Adipocyte (in vitro differentiated cells): Measurements from ENCODE around the gene ZNF90.
"Not testable (repeated sequence)": the region's sequence is repeated elsewhere in the genome, so short reads cannot be mapped to it uniquely, and the experiment has no call there.

Source experiments
- DNase-seq: peaks from one replicate; pipeline ENCODE4 v3.0.0-alpha.2; 2015; ENCODE audit warnings: low read depth
- H3K27me3 ChIP-seq: replicated peaks from 2 replicates; pipeline ENCODE4 v1.7.0; 2013; ENCODE audit warnings: mild to moderate bottlenecking, low read length, moderate library complexity; ENCODE audit not compliant: control insufficient read depth, insufficient read depth
- H3K36me3 ChIP-seq: 2 replicates; pipeline ENCODE4 v1.7.0; 2013; ENCODE audit warnings: low read length, mild to moderate bottlenecking, moderate library complexity; ENCODE audit not compliant: control insufficient read depth, insufficient read depth, severe bottlenecking
- H3K4me1 ChIP-seq: 2 replicates; pipeline ENCODE4 v1.7.0; 2013; ENCODE audit warnings: mild to moderate bottlenecking, low read length, moderate library complexity; ENCODE audit not compliant: control insufficient read depth, insufficient read depth
- H3K4me3 ChIP-seq: 2 replicates; pipeline ENCODE4 v1.7.0; 2013; ENCODE audit warnings: mild to moderate bottlenecking, low read length, moderate library complexity
- H3K9ac ChIP-seq: 2 replicates; pipeline ENCODE4 v1.7.0; 2013; ENCODE audit warnings: mild to moderate bottlenecking, low read length, moderate library complexity
- H3K9me3 ChIP-seq: 2 replicates; pipeline ENCODE4 v1.7.0; 2013; ENCODE audit warnings: mild to moderate bottlenecking, low read length, moderate library complexity; ENCODE audit not compliant: control insufficient read depth

ZNF90 gene

DNA sequence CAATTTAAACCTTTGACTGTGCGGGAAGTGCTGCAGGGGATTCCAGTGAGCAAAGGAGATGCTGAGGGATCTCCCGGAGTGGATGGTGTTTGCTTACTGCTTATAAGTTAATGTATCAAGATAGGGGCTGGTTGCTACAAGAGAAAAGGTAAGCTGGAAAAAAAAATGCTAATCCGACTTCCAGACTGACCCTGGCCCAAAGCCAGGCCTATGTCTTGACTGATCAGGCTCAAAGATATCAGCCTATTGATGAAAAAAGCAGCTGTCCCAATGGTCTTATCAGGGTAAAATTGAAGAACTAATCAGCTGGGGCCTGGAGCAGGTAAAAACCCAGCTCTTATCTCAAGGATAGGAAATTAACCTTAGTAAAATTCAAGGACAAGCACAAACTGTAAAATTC is 10.9 kb upstream of the ZNF90 start:
- Histone ChIP-seq H3K4me3 (no peak overlapping the region), H3K36me3 (no peaks in the 10 kb centered on the region), H3K9ac (no peak overlapping the region), H3K27me3 (no peaks in the 10 kb centered on the region), H3K4me1 (no peaks in the 10 kb centered on the region), H3K9me3 (peaks cover 9% of the 10 kb centered on the region)
- no peak for DNase-seq

DNA sequence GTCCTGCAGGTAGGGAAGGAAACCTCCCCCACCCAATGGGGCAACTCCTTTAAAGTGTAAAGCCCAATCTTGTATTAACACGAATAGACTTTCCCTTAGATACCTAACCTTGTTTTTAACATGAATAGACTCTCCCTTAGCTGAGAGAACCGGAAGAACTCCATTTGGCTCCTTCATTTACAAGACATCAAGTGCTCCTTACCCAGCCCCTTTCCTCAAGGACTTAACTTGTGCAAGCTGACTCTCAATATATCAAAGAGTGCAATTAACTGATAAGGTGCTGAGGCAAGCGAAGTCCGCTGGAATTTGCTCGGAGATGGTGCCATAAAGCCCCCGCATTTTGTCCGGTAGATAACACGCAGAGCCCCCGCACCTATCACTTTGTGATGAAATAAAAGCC is 9.9 kb upstream of the ZNF90 start:
- no peaks in the 10 kb centered on the region for H3K4me1 ChIP-seq
- no peak overlapping the region for H3K9ac ChIP-seq
- H3K27me3 ChIP-seq: no peaks in the 10 kb centered on the region
- DNase-seq: no peak
- H3K36me3 ChIP-seq: no peaks in the 10 kb centered on the region
- H3K9me3 ChIP-seq: peaks cover 6% of the 10 kb centered on the region
- H3K4me3 ChIP-seq: no peak overlapping the region

DNA sequence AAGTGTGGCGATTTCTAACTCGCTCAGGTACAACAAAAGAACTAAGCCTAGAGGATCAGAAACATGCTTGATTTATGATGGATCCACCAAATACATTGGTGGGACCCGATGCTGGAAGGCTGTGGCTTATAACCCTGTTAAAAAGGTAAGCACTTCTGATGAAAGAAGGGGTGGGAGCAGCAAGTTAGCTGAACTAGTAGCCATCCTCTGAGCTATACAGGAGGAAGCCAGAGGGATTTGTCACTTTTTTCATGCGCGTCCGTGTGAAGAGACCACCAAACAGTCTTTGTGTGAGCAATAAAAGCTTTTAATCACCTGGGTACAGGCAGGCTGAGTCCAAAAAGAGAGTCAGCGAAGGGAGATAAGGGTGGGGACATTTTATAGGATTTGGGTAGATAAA is 9.2 kb upstream of the ZNF90 start:
- not testable (repeated sequence) for H3K9ac ChIP-seq, DNase-seq, H3K4me1 ChIP-seq, H3K4me3 ChIP-seq, H3K9me3 ChIP-seq, H3K36me3 ChIP-seq, H3K27me3 ChIP-seq

DNA sequence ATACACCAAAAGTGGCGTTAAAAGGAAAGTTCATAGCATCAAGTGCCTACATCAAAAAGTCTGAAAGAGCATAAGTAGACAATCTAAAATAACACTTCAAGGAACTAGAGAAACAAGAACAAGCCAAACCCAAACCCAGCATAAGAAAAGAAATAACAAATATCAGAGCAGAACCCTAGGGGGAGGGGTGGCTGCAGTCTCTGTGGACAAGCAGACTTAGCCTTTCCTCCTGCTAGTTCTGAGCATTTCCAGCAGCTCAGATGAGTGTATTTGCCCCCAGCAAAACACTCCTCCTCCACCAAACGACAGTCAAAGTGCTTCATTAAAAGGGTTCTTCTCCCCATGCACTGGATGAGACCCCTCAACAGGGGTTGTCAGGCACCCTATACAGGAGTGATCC is 7.1 kb upstream of the ZNF90 start:
- Histone ChIP-seq H3K9me3 (peaks cover 10% of the 10 kb centered on the region), H3K4me3 (no peak overlapping the region), H3K27me3 (no peaks in the 10 kb centered on the region), H3K4me1 (no peaks in the 10 kb centered on the region), H3K36me3 (no peaks in the 10 kb centered on the region), H3K9ac (no peak overlapping the region)
- DNase-seq: no peak

DNA sequence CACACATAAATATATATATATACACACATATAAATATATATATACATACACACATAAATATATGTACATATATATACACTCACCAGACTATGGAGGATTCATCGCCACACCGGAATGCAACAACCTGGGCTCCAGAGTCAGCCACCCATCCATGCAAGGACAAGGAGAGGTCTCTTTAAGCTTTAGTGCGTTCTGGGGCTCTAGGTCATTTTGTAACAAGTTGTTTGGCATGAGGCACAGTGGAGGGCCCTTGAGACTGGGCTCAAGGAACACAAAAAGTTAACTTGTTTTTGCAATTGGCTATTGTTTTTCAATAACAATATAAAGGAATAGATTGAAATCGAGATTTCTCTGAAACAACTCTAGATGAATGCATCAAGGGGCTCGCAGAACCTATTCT is 4.9 kb upstream of the ZNF90 start:
- no peaks in the 10 kb centered on the region for H3K36me3 ChIP-seq
- H3K9ac ChIP-seq: no peak overlapping the region
- no peak overlapping the region for H3K4me3 ChIP-seq
- no peak for DNase-seq
- H3K4me1 ChIP-seq: peaks cover under 1% of the 10 kb centered on the region
- peaks cover 4% of the 10 kb centered on the region for H3K9me3 ChIP-seq
- no peaks in the 10 kb centered on the region for H3K27me3 ChIP-seq

DNA sequence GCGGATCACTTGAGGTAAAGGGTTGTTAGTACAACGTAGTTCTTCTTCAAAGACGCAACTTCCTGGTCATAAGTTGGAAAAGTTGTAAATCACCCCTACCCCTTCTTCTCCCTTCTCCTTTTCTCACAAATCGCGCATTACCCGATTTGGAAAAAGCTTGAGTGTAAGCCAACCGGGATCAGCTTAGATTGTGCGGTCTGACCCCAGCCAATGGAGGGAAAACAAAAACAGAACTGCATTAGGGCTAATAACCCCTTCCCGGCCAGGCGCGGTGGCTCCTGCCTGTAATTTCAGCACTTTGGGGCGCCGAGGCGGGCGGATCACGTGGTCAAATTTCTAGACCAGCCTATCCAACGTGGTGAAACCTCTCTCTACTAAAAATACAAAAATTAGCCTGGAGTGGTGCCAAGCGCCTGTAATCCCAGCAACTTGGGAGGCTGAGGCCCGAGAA is 806 bp downstream of the ZNF90 start:
- Histone ChIP-seq H3K4me1 (peaks cover 3% of the 10 kb centered on the region), H3K36me3 (no peaks in the 10 kb centered on the region), H3K4me3 (peak overlapping the region; percentile 71), H3K27me3 (no peaks in the 10 kb centered on the region), H3K9me3 (peaks cover 5% of the 10 kb centered on the region), H3K9ac (no peak overlapping the region)
- peak; percentile 60 for DNase-seq

DNA sequence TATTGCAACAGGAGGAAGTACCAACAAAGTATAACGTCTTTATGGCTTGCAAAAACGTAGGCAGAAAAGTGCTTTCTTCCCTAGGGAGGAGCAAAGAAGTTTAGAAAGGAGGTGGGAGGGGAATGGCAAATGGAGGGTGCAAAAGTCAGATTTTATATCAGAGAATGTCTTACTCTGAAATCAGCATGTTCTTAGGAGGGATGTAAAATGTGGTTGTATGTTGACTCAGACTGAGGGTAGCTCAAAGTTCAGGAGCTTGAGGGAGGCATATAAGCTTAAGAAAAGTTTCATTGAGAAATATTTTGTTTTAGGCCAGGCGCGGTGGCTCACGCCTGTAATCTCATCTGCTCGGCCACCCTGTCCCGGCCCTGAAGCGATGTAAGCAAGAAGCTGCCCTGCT is 1.7 kb downstream of the ZNF90 start:
- peak; percentile 7 for DNase-seq
- no peaks in the 10 kb centered on the region for H3K36me3 ChIP-seq
- H3K4me1 ChIP-seq: peaks cover 3% of the 10 kb centered on the region
- no peak overlapping the region for H3K4me3 ChIP-seq
- no peaks in the 10 kb centered on the region for H3K27me3 ChIP-seq
- H3K9ac ChIP-seq: no peak overlapping the region
- peaks cover 6% of the 10 kb centered on the region for H3K9me3 ChIP-seq

DNA sequence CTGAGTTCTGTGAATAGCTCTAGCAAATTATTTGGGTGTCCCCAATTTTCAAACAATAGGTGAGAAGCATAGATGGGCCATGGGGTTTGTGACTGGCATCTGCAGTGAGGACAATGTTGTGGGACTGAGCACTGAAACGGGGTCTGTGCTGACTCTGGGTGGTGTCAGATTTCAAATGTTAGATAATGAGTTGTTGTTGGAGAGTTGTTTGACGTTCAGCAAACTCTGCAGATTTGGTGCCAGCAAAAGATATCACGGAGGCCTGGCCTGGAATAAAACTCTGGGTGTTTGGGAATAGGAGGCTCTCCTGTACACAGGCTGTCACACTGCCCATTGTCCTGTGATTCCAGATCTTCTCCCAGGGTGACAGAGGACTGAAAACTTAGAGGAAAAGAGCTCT is 2.9 kb downstream of the ZNF90 start:
- DNase-seq: no peak
- H3K36me3 ChIP-seq: no peaks in the 10 kb centered on the region
- no peak overlapping the region for H3K9ac ChIP-seq
- no peaks in the 10 kb centered on the region for H3K27me3 ChIP-seq
- H3K9me3 ChIP-seq: peaks cover 3% of the 10 kb centered on the region
- H3K4me1 ChIP-seq: peaks cover 3% of the 10 kb centered on the region
- H3K4me3 ChIP-seq: no peak overlapping the region

DNA sequence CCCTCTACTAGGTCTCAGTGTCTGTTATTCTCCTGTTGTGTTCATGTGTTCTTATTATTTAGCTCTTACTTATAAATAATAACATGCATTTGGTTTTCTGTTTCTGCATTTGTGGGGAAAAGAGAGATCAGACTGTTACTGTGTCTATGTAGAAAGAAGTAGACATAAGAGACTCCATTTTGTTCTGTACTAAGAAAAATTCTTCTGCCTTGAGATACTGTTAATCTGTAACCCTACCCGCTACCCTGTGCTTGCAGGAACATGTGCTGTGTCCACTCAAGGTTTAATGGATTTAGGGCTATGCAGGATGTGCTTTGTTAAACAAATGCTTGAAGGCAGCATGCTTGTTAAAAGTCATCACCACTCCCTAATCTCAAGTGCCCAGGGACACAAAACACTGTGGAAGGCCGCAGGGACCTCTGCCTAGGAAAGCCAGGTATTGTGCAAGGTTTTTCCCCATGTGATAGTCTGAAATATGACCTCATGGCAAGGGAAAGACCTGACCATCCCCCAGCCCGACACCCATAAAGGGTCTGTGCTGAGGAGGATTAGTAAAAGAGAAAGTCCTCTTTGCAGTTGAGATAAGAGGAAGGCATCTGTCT is 4.5 kb downstream of the ZNF90 start:
- H3K4me3 ChIP-seq, H3K4me1 ChIP-seq, H3K36me3 ChIP-seq, H3K27me3 ChIP-seq, H3K9me3 ChIP-seq, DNase-seq, H3K9ac ChIP-seq: not testable (repeated sequence)

DNA sequence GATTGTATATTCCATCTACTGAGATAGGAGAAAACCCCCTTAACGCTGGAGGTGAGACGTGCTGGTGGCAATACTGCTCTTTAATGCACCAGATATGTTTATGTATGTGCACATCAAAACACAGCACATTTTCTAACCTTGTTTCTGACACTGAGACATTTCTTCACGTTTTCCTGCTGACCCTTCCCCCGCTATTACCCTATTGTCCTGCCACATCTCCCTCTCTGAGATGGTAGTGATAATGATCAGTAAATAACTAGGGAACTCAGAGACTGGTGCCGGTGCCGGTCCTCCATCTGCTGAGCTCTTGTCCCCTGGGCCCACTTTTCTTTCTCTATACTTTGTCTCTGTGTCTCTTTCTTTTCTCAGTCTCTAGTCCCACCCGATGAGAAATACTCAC is 5.1 kb downstream of the ZNF90 start:
- not testable (repeated sequence) for DNase-seq, H3K9me3 ChIP-seq, H3K4me3 ChIP-seq, H3K4me1 ChIP-seq, H3K9ac ChIP-seq, H3K27me3 ChIP-seq, H3K36me3 ChIP-seq

DNA sequence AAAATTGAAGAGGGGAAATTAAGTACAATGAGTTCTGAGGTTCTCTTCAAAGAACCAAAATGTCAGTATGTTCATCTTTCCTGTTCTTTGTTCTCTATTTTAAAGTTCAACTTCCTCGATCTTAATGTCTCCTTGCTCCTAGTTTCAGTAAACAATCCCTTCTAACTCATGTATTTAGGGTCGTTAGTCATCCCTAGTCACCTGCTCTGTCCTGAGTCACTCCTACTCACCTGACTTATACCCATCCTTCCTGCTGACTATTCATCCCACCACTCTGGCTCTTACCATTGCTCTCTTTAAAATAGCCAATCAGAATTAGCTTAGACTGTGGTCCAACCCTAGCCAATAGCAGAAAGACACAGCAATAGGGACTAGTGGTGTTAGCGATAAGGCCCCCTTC is 24.3 kb downstream of the ZNF90 start:
- no peak overlapping the region for H3K4me3 ChIP-seq
- no peak overlapping the region for H3K9ac ChIP-seq
- no peaks in the 10 kb centered on the region for H3K4me1 ChIP-seq
- H3K9me3 ChIP-seq: peaks cover 51% of the 10 kb centered on the region
- H3K36me3 ChIP-seq: no peaks in the 10 kb centered on the region
- no peaks in the 10 kb centered on the region for H3K27me3 ChIP-seq
- DNase-seq: no peak

DNA sequence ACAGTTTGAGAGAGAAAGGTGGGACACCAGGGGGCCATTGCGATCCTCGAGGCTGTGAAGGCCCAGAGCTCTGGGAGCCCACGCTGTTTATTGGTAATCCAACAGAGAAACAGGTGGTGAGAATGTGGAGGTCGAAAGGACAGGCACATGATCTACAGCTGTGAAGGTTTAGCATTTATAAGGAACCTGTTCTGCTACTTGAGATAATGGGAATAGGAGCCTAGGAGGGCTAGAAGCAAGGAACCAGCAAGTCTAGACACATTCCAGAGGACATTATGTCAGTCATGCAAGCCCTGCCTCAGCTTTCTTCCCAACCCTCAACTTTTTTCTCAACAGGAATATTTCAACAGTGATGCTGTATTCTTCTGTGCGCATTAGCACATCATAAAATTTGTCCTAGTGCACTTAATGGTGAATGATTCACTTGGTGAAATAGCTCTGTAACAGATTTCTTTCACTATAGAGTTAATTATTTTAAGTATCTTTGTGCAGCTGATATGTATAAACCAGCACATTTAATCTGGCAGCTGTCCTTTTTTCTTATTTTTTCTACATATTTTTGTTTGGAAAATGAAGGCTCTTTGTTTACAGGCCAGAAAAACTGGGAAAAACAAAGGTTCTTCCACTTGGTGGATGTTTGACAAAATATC is 25.4 kb downstream of the ZNF90 start:
- no peaks in the 10 kb centered on the region for H3K36me3 ChIP-seq
- H3K4me3 ChIP-seq: no peak overlapping the region
- peaks cover 57% of the 10 kb centered on the region for H3K9me3 ChIP-seq
- no peak for DNase-seq
- no peaks in the 10 kb centered on the region for H3K4me1 ChIP-seq
- no peaks in the 10 kb centered on the region for H3K27me3 ChIP-seq
- H3K9ac ChIP-seq: no peak overlapping the region
